GM19193 (cell line): ENCODE data around the gene SAA2.

Source experiments
- POLR2A ChIP-seq: IDR thresholded peaks from 4 replicates; pipeline ENCODE4 v1.6.1; 2011; ENCODE audit not compliant: insufficient read depth, insufficient read length; ENCODE audit errors: extremely low read depth

Gene SAA2

GRCh38 chr11:18204771-18205170 is 43.7 kb downstream of the SAA2 start:
- no peak for TF ChIP-seq POLR2A

DNA sequence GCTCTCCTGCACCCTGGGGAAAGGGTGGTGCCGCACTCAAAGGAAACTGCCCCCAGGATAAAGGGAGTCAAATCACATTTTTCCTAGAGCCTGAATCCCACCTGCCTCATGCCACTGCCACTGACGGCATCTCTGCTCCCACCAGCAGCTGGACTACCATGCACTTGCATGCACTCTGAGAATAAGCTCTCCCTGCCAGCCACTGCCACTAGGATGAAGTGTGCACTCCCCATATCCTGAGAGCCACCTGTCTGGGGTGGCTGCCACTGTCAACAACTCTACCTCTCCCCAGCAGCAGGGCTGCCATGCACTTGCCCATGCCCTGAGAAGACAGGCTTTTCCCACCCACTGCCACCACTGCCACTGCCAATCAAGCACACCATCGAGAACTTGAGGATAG is 44.2 kb downstream of the SAA2 start:
- TF ChIP-seq POLR2A, result no peak

DNA sequence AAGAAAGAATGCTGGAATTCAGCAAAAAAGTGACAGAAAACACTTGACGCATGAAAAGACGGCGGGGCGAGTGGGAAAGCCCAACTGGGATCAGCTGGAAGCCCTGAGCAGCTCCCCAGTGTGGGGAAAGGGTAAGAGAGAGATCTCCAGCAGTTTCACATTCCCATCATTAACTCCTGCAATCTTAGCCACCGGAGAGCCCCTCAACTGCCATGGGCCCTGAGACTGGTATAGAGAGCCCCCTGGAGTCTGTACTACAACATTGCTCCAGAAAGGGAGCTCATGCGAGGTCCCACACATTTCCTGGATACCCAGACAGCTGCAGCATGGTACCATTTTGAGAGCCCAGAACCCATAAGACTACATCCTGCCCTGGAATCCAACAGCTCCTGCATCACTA is 44.7 kb downstream of the SAA2 start:
- no peak for TF ChIP-seq POLR2A

DNA sequence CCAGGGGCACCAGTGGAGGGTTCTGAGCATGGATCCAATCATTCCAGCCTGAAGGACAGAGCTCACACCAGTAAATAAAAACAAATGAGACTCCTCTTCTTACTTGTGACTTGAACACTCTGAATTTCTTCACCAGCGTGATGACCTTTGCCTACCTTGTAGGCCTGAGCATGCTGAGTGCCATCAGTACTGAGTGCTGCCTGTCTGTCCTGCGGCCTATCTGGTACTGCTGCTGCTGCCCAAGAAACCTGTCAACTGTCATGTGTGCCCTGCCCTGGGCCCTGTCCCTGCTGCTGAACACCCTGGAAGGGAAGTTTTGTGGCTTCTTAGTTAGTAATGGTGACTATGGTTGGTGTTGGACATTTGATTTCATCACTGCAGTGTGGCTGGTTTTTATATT is 51.9 kb downstream of the SAA2 start:
- no peak for TF ChIP-seq POLR2A
